SKM-1 treated with dmso at 0.1 percent for 144 hours (cell line): ENCODE data around the gene KHK.
"Not testable (repeated sequence)": the region's sequence is repeated elsewhere in the genome, so short reads cannot be mapped to it uniquely, and the experiment has no call there.

Source experiments
- DNase-seq: peaks from one replicate; lab custom pipeline; 2025; ENCODE audit not compliant: unreplicated experiment; lab: John Stamatoyannopoulos, UW

Gene KHK

GRCh38 chr2:27095745-27096651 is 9.4 kb downstream of the KHK start:
- DNase-seq: peak; percentile 42

DNA sequence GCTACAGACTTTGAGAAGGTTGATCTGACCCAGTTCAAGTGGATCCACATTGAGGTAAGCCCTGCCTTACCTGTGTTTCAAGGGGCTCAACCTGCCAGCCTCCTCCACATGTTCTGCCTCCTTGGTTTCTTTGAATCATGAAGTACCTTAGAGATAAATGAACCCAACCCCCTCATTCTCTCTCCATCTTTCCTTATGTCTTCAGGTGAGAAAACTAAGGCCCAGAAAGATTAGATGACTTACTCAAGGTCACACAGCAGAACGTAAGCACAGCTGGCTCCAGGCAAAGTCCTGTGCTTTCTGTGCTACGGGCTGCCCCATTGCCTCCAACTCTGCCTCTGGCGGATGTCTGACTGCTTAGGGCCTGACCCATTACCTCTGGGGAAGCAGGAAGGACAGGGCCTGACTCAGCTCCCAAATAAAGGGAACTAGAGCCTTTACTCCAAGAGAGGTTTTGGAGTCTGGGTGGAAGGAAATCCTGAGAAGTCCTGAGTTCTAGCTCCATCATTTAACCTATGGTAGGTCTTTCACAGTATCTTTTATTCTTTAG is 10.3 kb downstream of the KHK start:
- no peak for DNase-seq

DNA sequence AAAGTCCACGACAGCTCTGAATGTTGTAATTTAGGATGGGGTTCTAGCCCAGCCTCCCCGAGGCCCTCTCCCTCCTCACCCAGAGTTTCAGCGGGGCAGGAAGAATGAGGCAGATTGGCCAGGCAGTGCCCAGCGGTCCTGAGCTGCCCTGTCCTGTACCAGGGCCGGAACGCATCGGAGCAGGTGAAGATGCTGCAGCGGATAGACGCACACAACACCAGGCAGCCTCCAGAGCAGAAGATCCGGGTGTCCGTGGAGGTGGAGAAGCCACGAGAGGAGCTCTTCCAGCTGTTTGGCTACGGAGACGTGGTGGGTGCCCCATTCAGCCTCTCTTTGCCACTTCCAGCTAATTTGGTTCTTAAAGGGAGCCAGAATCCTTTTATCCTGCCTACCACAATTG is 10.8 kb downstream of the KHK start:
- no peak for DNase-seq

GRCh38 chr2:27099334-27099955 is 12.9 kb downstream of the KHK start:
- no peak for DNase-seq

DNA sequence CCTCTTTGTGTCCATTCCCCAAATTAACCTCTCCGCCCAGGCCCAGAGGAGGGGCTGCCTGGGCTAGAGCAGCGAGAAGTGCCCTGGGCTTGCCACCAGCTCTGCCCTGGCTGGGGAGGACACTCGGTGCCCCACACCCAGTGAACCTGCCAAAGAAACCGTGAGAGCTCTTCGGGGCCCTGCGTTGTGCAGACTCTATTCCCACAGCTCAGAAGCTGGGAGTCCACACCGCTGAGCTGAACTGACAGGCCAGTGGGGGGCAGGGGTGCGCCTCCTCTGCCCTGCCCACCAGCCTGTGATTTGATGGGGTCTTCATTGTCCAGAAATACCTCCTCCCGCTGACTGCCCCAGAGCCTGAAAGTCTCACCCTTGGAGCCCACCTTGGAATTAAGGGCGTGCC is 13.5 kb downstream of the KHK start:
- DNase-seq: no peak

- DNase-seq: no peak
Observed at GRCh38 chr2:27102329-27102728, 15.8 kb downstream of the KHK start.

GRCh38 chr2:27105981-27106380 is 19.4 kb downstream of the KHK start:
- DNase-seq: no peak

- no peak for DNase-seq
Observed at GRCh38 chr2:27108221-27108620, 21.6 kb downstream of the KHK start.

DNA sequence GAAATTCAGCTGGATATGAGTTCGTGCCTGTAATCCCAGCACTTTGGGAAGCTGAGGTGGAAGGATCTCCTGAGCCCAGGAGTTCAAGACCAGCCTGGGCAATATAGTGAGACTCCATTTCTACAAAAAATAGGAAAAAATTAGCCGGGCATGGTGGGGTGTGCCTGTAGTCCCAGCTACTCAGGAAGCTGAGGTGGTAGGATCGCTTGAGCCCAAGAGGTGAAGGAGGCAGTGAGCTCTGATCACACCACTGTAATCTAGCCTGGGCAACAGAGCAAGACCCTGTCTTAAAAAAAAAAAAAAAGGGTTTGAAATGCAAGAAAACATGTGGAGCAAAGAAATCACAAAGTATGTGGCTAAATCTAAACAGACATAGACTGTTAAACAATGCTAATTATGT is 22.5 kb downstream of the KHK start:
- DNase-seq: no peak

- not testable (repeated sequence) for DNase-seq
Observed at GRCh38 chr2:27110603-27111352, 24.2 kb downstream of the KHK start.

GRCh38 chr2:27111392-27112078 is 25.0 kb downstream of the KHK start:
- DNase-seq: not testable (repeated sequence)

DNA sequence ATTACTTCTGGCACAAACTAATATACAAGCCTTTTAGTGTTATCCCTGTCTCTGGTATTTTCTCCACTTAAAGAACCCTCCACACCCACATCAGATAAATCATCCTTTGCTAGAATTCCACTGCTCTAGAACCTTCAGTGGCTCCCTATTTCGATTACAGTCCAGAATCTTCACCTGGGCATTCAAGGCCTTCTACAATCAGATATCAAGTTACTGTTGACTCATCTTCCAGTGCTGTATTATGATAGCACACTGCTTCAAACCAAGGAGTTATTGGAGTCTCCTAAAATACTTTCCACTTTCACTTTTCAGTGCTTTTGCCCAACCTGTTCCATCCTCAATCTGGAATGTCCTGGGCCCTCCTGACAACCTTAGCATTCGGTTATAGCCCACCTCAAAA is 28.9 kb downstream of the KHK start:
- no peak for DNase-seq

DNA sequence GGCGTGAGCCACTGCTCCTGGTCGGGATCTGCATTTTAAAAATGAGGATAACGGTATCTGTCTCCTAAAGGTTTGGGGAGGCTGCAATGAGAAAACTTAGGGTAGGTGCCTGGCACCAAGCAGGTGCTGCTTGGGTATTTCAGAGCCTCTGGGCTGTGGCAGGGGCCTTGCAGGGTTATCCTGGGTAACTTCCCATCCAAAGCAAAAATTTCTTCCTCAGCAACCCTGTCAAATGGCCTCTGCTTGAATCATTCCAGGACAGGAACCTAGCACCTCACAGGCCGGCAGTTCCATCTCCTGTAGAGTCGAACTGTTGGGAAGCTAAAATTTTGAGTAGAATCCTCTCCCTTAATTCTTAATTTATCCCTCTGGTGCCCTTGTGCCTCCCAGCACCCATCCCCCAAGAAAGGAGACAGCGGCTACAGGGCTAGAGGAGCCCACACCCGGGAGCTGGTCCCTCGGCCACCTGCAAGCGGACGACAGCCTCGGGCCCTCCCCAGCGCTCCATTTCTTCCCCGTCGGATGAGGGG is 31.5 kb downstream of the KHK start:
- DNase-seq: no peak

- DNase-seq: no peak
Observed at GRCh38 chr2:27118525-27119329, 32.2 kb downstream of the KHK start, which contains the start of gene CGREF1. Gene CGREF1 (minus strand): TSS chr2:27119128. CDS start chr2:27104366, 14,762 bp downstream.

DNA sequence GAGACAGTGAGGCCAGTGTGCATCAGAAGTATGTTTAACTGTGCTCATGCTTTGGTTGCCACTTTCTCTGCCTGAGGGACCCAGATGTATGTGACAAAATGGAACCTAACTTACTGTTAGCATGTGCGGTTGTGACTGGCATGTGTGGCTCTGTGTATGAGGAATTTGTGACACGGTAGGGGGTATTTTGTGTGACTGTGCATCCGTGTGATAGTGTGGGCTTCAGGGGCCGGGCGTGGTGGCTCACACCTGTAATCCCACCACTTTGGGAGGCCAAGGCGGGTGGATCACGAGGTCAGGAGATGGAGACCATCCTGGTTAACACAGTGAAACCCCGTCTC is 32.7 kb downstream of the KHK start:
- not testable (repeated sequence) for DNase-seq

DNA sequence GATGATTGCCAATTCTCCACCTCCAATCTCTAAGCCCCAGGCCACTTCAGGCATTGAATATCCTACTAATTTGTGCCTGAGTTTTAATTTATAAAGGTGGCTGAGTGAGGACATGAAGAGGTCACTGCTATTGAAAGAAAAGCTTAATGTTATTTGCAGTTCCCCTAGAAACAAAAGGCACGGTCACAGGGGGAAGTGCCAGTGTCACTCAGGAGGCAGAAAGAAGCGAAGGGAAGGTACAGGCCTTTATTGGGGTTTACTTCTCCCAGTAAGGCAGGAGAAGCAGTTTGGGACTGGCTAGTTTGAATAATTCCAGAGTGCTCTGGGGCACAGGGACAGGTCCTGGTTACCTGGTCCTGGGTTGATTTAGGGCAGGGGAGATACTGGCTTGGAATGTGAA is 35.3 kb downstream of the KHK start:
- no peak for DNase-seq

DNA sequence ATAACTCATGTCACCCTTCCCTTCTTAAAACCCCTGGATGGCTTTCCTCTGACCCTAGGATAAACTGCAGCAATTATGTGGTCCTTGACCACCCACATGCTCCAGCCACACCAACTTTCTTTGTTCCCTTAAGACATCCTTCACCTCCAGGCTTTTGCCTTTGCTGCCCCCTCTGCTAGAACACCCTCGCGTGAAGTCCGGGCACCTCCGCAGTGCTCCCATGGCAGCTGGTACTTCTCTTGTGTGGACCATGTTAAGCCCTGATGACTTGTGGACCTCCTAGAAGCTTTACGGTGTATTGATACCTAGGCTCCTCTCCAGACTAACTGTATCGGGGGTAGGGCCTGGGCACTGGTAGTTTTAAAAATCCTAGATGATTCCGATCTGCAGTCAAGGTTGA is 36.2 kb downstream of the KHK start:
- no peak for DNase-seq

- peak; percentile 53 for DNase-seq
Observed at GRCh38 chr2:27123302-27124150, 37.0 kb downstream of the KHK start, which contains the start of gene ABHD1. Gene ABHD1 (plus strand): TSS chr2:27123815. CDS start chr2:27123949, 134 bp downstream.

DNA sequence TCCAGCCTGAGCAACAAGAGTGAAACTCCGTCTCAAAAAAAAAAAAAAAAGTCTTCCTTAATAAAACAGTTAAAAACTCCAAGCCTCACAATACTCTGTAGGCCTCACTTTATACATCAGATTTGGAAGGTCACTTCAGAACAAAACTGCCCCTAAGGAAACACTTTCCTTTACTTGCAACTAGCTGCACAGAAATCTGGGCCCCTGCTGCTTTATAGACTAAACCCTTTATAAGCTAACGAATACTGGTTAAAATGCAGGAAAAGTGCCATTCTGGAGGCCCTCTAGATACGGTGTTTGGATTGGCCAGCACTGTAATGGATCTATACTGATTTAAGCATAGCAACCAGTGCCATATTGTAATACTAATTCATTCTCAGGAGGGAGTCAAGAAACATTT is 38.5 kb downstream of the KHK start:
- no peak for DNase-seq
